Astrocyte (in vitro differentiated cells and primary cell): ENCODE results near the gene C1QTNF1.

Experiments used
- EZH2 ChIP-seq: IDR thresholded peaks from 2 replicates; pipeline ENCODE4 v1.6.1; 2012; ENCODE audit warnings: mild to moderate bottlenecking, low read length, inconsistent platforms; ENCODE audit not compliant: insufficient read depth
- TF ChIP-seq, protein P1 (sequence below): IDR thresholded peaks from 2 replicates; pipeline ENCODE4 v1.5.1; 2011; ENCODE audit warnings: low read depth, mild to moderate bottlenecking, inconsistent platforms, low read length, moderate library complexity; ENCODE audit not compliant: insufficient read depth

DNA sequence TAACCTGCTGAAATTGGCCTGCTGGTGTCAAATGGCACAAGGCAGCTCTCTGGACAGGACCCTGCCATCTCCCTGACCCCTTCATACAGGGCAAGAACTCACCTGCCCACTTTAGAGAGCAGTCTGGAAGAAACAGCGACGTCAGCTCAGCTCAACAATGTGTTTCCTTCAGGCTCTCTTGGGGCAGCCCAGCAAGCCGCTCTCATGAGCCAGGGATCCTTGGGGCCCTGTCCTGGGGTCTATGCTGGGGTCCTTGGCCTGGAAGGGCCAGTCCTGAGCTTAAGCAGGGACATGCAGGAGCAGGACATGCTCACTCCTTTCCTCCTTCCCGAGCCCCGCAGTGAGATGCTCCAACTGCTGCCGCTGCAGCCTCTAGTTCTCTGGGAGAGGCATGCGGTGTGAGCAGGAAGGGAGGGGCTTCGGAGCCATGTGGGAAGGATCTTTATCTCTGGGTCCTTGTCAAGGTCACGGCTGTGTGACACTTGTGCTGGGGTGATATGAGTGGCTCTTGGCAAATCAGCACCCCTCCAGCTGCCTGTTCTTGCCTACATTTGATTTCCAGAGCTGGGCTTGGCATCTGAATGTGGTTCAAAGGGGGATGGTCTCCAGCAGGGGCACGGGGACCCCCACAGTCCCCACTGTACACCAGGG is 3.4 kb downstream of the C1QTNF1 start:
- TF ChIP-seq, protein P1, sequence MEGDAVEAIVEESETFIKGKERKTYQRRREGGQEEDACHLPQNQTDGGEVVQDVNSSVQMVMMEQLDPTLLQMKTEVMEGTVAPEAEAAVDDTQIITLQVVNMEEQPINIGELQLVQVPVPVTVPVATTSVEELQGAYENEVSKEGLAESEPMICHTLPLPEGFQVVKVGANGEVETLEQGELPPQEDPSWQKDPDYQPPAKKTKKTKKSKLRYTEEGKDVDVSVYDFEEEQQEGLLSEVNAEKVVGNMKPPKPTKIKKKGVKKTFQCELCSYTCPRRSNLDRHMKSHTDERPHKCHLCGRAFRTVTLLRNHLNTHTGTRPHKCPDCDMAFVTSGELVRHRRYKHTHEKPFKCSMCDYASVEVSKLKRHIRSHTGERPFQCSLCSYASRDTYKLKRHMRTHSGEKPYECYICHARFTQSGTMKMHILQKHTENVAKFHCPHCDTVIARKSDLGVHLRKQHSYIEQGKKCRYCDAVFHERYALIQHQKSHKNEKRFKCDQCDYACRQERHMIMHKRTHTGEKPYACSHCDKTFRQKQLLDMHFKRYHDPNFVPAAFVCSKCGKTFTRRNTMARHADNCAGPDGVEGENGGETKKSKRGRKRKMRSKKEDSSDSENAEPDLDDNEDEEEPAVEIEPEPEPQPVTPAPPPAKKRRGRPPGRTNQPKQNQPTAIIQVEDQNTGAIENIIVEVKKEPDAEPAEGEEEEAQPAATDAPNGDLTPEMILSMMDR = no peak
- no peak for TF ChIP-seq EZH2
